Esophagus muscularis mucosa (tissue), 4 donors: ENCODE data around the gene UCK2. TPM values are rescaled to one million over a fixed set of nuclear protein-coding genes. Genes with fewer than 3 reads are reported as not detected.

ENCODE experiments used
- DNase-seq: peaks from one replicate; pipeline ENCODE4 v3.0.0-alpha.2; 2017; ENCODE audit errors: extremely low spot score
- H3K27ac ChIP-seq, 4 donors: fragments of 200-600 bp; sonication (generic); replicated peaks in 1 of 4; 1 replicate in 3 of 4; 2 replicates in 1 of 4; pipeline ENCODE4 v1.5.1; 2016 to 2019; ENCODE audit warnings: mild to moderate bottlenecking in 1 of 4
- H3K27me3 ChIP-seq, 4 donors: fragments of 200-600 bp; sonication (generic); one replicate each; pipeline versions ENCODE4 v1.5.1 to v1.6.0; 2016 to 2019
- H3K36me3 ChIP-seq, 4 donors: fragments of 200-600 bp; sonication (generic); one replicate each; pipeline ENCODE4 v1.5.1; 2016 to 2019
- H3K4me1 ChIP-seq, 4 donors: fragments of 200-600 bp; sonication (generic); one replicate each; pipeline ENCODE4 v1.5.1; 2016 to 2019
- H3K4me3 ChIP-seq, 4 donors: fragments of 200-600 bp; sonication (generic); 1 replicate in 2 of 4; 2 replicates in 2 of 4; pipeline ENCODE4 v1.5.1; 2016 to 2019; ENCODE audit warnings: mild to moderate bottlenecking in 4 of 4, moderate library complexity in 1 of 4
- H3K9me3 ChIP-seq, 4 donors: fragments of 200-600 bp; sonication (generic); 1 replicate in 3 of 4; 2 replicates in 1 of 4; pipeline ENCODE4 v1.5.1; 2016 to 2019
- EP300 ChIP-seq: sonication (generic); formaldehyde crosslinking; IDR thresholded peaks from one replicate; pipeline ENCODE4 v1.6.1; 2017; ENCODE audit warnings: antibody characterized with exemption
- POLR2A ChIP-seq: fragments of 450-650 bp; IDR thresholded peaks from one replicate; pipeline ENCODE4 v1.6.1; 2017; ENCODE audit warnings: antibody characterized with exemption, moderate library complexity, mild to moderate bottlenecking, low read depth
- POLR2AphosphoS5 ChIP-seq, 2 donors: sonication (generic); formaldehyde crosslinking; IDR thresholded peaks; one replicate each; pipeline ENCODE4 v1.6.1; 2017; ENCODE audit warnings: antibody characterized with exemption in 2 of 2
- WGBS: methylation state at CpG from one replicate; pipeline ENCODE4 v1.1.5; 2018; 5-methylcytosine and 5-hydroxymethylcytosine counted together
- intact Hi-C: fragments of 100-400 bp; cut with DNase I; formaldehyde crosslinking; loops from one replicate; pipeline ENCODE4 v1.15.1; 2023
- total RNA-seq, 4 donors: library from RNA; depleted of rRNA; stranded (reverse); fragments of >200 nt; gene quantifications; one replicate each; pipeline versions ENCODE4 v1.1.0 to v1.2.1, GENCODE V29; 2016
- TF ChIP-seq, protein P1 (sequence below), 3 experiments: fragments of 200-600 bp in 2 of 3; fragments of 450-650 bp in 1 of 3; sonication (generic) in 2 of 3; IDR thresholded peaks; one replicate each; pipeline ENCODE4 v1.5.1; 2017 to 2019; ENCODE audit warnings: antibody characterized with exemption in 3 of 3, mild to moderate bottlenecking in 2 of 3, moderate library complexity in 1 of 3

The UCK2 gene
- total RNA-seq, 4 donors from 2014 or later: 13.7 to 33.7 (median 31.0) TPM

GRCh38 chr1:165831146-165831545 lies 3.7 kb downstream of the UCK2 start:
- 98% methylated on average over 3 of the region's 3 CpGs for WGBS
- intact Hi-C loops: no loop called here
- no peaks in the 10 kb centered on the region for H3K27me3 ChIP-seq
- no peak overlapping the region for H3K4me3 ChIP-seq
- no peaks in the 10 kb centered on the region for H3K9me3 ChIP-seq
- peaks cover 14 to 24% (median 19%) of the 10 kb centered on the region in 4 donors for H3K4me1 ChIP-seq
- no peaks in the 10 kb centered on the region for H3K36me3 ChIP-seq
- no peak overlapping the region for H3K27ac ChIP-seq
- DNase-seq: no peak
- TF ChIP-seq POLR2AphosphoS5 (IDR thresholded peaks at IDR 0.05): no peak
- TF ChIP-seq, protein P1, sequence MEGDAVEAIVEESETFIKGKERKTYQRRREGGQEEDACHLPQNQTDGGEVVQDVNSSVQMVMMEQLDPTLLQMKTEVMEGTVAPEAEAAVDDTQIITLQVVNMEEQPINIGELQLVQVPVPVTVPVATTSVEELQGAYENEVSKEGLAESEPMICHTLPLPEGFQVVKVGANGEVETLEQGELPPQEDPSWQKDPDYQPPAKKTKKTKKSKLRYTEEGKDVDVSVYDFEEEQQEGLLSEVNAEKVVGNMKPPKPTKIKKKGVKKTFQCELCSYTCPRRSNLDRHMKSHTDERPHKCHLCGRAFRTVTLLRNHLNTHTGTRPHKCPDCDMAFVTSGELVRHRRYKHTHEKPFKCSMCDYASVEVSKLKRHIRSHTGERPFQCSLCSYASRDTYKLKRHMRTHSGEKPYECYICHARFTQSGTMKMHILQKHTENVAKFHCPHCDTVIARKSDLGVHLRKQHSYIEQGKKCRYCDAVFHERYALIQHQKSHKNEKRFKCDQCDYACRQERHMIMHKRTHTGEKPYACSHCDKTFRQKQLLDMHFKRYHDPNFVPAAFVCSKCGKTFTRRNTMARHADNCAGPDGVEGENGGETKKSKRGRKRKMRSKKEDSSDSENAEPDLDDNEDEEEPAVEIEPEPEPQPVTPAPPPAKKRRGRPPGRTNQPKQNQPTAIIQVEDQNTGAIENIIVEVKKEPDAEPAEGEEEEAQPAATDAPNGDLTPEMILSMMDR (IDR thresholded peaks at IDR 0.05): no peak
- no peak for TF ChIP-seq POLR2A
- no peak for TF ChIP-seq EP300

GRCh38 chr1:165832902-165833301 lies 5.5 kb downstream of the UCK2 start:
- Histone ChIP-seq H3K27ac (no peak overlapping the region), H3K9me3 (no peaks in the 10 kb centered on the region), H3K36me3 (no peaks in the 10 kb centered on the region), H3K4me3 (no peak overlapping the region), H3K4me1 (peaks cover 8 to 22% (median 16%) of the 10 kb centered on the region in 4 donors), H3K27me3 (no peaks in the 10 kb centered on the region)
- TF ChIP-seq POLR2AphosphoS5 (IDR thresholded peaks at IDR 0.05) (no peak), EP300 (no peak), POLR2A (no peak)
- TF ChIP-seq, protein P1 (IDR thresholded peaks at IDR 0.05): no peak
- DNase-seq: no peak
- WGBS: 92% methylated on average over 9 of the region's 9 CpGs
- intact Hi-C loops: no loop called here

GRCh38 chr1:165833358-165833757 lies 5.9 kb downstream of the UCK2 start:
- intact Hi-C loops: no loop called here

DNA sequence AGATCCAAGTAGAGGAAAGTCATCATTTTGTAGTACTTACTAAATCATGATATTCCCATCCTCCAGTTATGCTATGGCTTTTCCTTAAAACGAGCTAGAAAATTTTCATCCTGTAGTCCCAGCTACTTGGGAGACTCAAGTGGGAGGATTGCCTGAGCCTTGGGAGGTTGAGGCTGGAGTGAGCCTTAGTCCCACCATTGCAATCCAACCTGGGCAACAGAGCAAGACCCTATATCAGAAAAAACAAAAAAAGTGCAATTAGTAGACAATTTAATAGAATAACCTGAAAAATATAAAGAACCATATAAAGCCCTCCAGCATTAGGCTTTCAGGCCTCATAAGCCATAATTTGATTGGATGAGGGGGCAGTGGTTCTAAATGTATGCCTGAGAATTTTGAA lies 6.8 kb downstream of the UCK2 start:
- no peak for DNase-seq
- Histone ChIP-seq H3K9me3 (no peaks in the 10 kb centered on the region), H3K27me3 (no peaks in the 10 kb centered on the region), H3K36me3 (no peaks in the 10 kb centered on the region), H3K4me1 (peaks cover 5 to 18% (median 11%) of the 10 kb centered on the region in 4 donors), H3K4me3 (no peak overlapping the region), H3K27ac (no peak overlapping the region)
- WGBS: 100% methylated on average over 1 of the region's 1 CpG
- TF ChIP-seq POLR2A (no peak), EP300 (no peak), POLR2AphosphoS5 (IDR thresholded peaks at IDR 0.05) (no peak)
- TF ChIP-seq, protein P1 (IDR thresholded peaks at IDR 0.05): no peak
- intact Hi-C loops: no loop called here

More at GRCh38 chr1:165833358-165833757, 5.9 kb downstream of the UCK2 start:
- TF ChIP-seq POLR2A: no peak
- TF ChIP-seq, protein P1 (IDR thresholded peaks at IDR 0.05): no peak
- TF ChIP-seq EP300: no peak
- no peak for TF ChIP-seq POLR2AphosphoS5 (IDR thresholded peaks at IDR 0.05)
- Histone ChIP-seq H3K4me1 (peaks cover 8 to 22% (median 17%) of the 10 kb centered on the region in 4 donors), H3K27me3 (no peaks in the 10 kb centered on the region), H3K36me3 (no peaks in the 10 kb centered on the region), H3K27ac (no peak overlapping the region), H3K4me3 (no peak overlapping the region), H3K9me3 (no peaks in the 10 kb centered on the region)
- DNase-seq: no peak
- 93% methylated on average over 2 of the region's 2 CpGs for WGBS

DNA sequence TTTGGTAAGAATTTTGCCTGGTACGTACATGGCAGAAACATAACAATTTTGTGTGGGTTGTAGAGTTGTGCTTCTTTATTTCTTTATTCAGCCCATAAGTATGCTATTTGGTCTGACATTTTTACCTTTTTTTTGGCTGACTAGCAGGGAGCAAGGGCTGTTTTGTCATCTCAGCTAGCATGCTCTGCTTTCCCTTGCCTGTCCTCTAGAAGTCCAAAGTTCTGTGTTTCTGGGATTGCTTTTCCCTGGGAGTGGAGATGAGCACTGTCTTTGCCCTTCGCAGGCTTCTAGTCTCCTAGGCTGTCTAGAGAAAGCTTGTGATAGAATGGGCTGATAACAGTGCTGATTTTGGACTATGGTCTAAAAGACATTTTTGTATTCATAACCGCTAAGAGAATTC lies 7.5 kb downstream of the UCK2 start:
- H3K4me3 ChIP-seq: no peak overlapping the region
- peaks cover 0 to 13% (median 5%) of the 10 kb centered on the region in 4 donors for H3K4me1 ChIP-seq
- H3K27ac ChIP-seq: no peak overlapping the region
- TF ChIP-seq POLR2AphosphoS5 (IDR thresholded peaks at IDR 0.05) (no peak), POLR2A (no peak), EP300 (no peak)
- TF ChIP-seq, protein P1 (IDR thresholded peaks at IDR 0.05): no peak
- H3K36me3 ChIP-seq: no peaks in the 10 kb centered on the region
- DNase-seq: no peak
- H3K9me3 ChIP-seq: no peaks in the 10 kb centered on the region
- 93% methylated on average over 3 of the region's 3 CpGs for WGBS
- intact Hi-C loops: no loop called here
- no peaks in the 10 kb centered on the region for H3K27me3 ChIP-seq
